K562 (cell line): ENCODE data around the gene STAU1. TPM values are rescaled to one million over a fixed set of nuclear protein-coding genes. Genes with fewer than 3 reads are reported as not detected.

ENCODE experiments used
- ATAC-seq: fragments of 200-7000 bp; cut with Tn5 transposase; 3 replicates; pipeline ENCODE4 v1.9.1; 2020; ENCODE audit warnings: moderate library complexity
- BruUV-seq: library from RNA; stranded (reverse); fragments of 400-500 nt; replicated peaks from 2 replicates; lab custom pipeline; 2021; lab: Mats Ljungman, UMichigan
- CTCF ChIA-PET: fragments of 300-600 bp; formaldehyde crosslinking; extraction: SDS; loops from one replicate; lab custom pipeline; 2021; ENCODE audit warnings: low intra/inter-chr PET ratio; lab: Yijun Ruan, JAX
- POLR2A ChIA-PET: fragments of 300-600, 350-650 bp; sonication (Branson Sonifier 250); formaldehyde crosslinking; extraction: SDS; loops from one replicate; lab custom pipeline; 2021; ENCODE audit warnings: antibody characterized with exemption, inconsistent platforms; lab: Yijun Ruan, JAX
- DNase-seq, 4 experiments: peaks; one replicate each; pipeline versions ENCODE4 v3.0.0 to v3.0.0-alpha.2; 2011 to 2018; ENCODE audit warnings: low spot score in 3 of 4, mixed read lengths in 3 of 4; ENCODE audit errors: extremely low read depth in 1 of 4
- FAIRE-seq: peaks from 2 replicates; lab custom pipeline; 2011; peaks lifted over from hg19 to GRCh38; lab: Jason Lieb, UNC
- H2AFZ ChIP-seq: 2 replicates; pipeline ENCODE4 v1.6.0; 2011; ENCODE audit warnings: low read depth, low read length, control low read depth, inconsistent platforms
- H3K27ac ChIP-seq: fragments of 200-600 bp; 3 replicates; pipeline ENCODE4 v1.8.0; 2011; ENCODE audit warnings: low read depth, mild to moderate bottlenecking, control low read depth, inconsistent platforms, low read length, moderate library complexity, mixed read lengths; ENCODE audit errors: extremely low read depth
- H3K27me3 ChIP-seq, 2 experiments: fragments of 300-600 bp in 1 of 2; 2 replicates in 1 of 2; 3 replicates in 1 of 2; pipeline versions ENCODE4 v1.6.0 to v1.8.0; 2011; ENCODE audit warnings: inconsistent platforms in 2 of 2, low read length in 2 of 2, mild to moderate bottlenecking in 1 of 2, mixed read lengths in 1 of 2, moderate library complexity in 1 of 2; ENCODE audit not compliant: control insufficient read depth in 2 of 2, insufficient read depth in 2 of 2
- H3K36me3 ChIP-seq: fragments of 300-600 bp; 3 replicates; pipeline ENCODE4 v1.8.0; 2011; ENCODE audit warnings: mild to moderate bottlenecking, low read length, inconsistent platforms; ENCODE audit not compliant: control insufficient read depth, insufficient read depth
- H3K4me1 ChIP-seq, 2 experiments: fragments of 200-600 bp in 1 of 2; replicated peaks in 1 of 2; 2 replicates in 1 of 2; 3 replicates in 1 of 2; pipeline versions ENCODE4 v1.5.1 to v1.8.0; 2011; ENCODE audit warnings: inconsistent platforms in 2 of 2, low read length in 2 of 2, mild to moderate bottlenecking in 1 of 2, mixed read lengths in 1 of 2, moderate library complexity in 1 of 2; ENCODE audit not compliant: control insufficient read depth in 2 of 2, insufficient read depth in 2 of 2
- H3K4me2 ChIP-seq: 2 replicates; pipeline ENCODE4 v1.6.1; 2011; ENCODE audit warnings: low read length, control low read depth, inconsistent platforms, mixed read lengths; ENCODE audit not compliant: insufficient read depth
- H3K4me3 ChIP-seq: fragments of 200-600 bp; sonication (generic), shearing (Covaris generic); 2 replicates; pipeline ENCODE4 v1.5.1; 2016; ENCODE audit warnings: control low read depth, inconsistent platforms
- H3K79me2 ChIP-seq: fragments of 200-600 bp; 3 replicates; pipeline ENCODE4 v1.8.0; 2011; ENCODE audit warnings: low read length, inconsistent platforms; ENCODE audit not compliant: control insufficient read depth, insufficient read depth
- H3K9ac ChIP-seq, 2 experiments: 2 replicates each; pipeline versions ENCODE4 v1.6.0 to v1.6.1; 2011; ENCODE audit warnings: low read depth in 2 of 2, low read length in 2 of 2, control low read depth in 1 of 2, inconsistent platforms in 1 of 2, mild to moderate bottlenecking in 1 of 2, mixed read lengths in 1 of 2; ENCODE audit not compliant: insufficient read depth in 1 of 2
- H3K9me1 ChIP-seq: one replicate; pipeline ENCODE4 v1.6.0; 2011; ENCODE audit warnings: inconsistent platforms, mild to moderate bottlenecking, low read length, moderate library complexity; ENCODE audit not compliant: control insufficient read depth, insufficient read depth
- H3K9me3 ChIP-seq: replicated peaks from 2 replicates; pipeline ENCODE4 v1.5.1; 2011; ENCODE audit warnings: low read depth, low read length, inconsistent platforms; ENCODE audit not compliant: control insufficient read depth, insufficient read depth
- H4K20me1 ChIP-seq: replicated peaks from 2 replicates; pipeline ENCODE4 v1.6.1; 2011; ENCODE audit warnings: low read length, inconsistent platforms, mixed read lengths; ENCODE audit not compliant: control insufficient read depth, insufficient read depth
- NFE2 ChIP-seq: IDR thresholded peaks from 2 replicates; pipeline ENCODE4 v1.6.1; 2014; ENCODE audit warnings: antibody characterized with exemption, low read depth
- PTBP1 ChIP-seq: fragments of 200-400 bp; formaldehyde crosslinking; IDR thresholded peaks from 2 replicates; pipeline ENCODE4 v1.6.1; 2017; ENCODE audit warnings: low read depth, low read length
- RAD21 ChIP-seq, 2 experiments: fragments of 250-450 bp in 1 of 2; fragments of 450-650 bp in 1 of 2; sonication (Bioruptor Pico) in 1 of 2; formaldehyde crosslinking in 1 of 2; IDR thresholded peaks in 1 of 2; conservative IDR thresholded peaks in 1 of 2; 2 replicates each; pipeline versions ENCODE4 v1.4.0 to v1.8.0; 2020 to 2022; ENCODE audit warnings: mild to moderate bottlenecking in 2 of 2, moderate library complexity in 1 of 2
- RCOR1 ChIP-seq, 2 experiments: IDR thresholded peaks; 2 replicates each; pipeline ENCODE4 v1.6.1; 2012; ENCODE audit warnings: low read depth in 2 of 2, low read length in 2 of 2, borderline replicate concordance in 1 of 2, improper control_type of control experiment in 1 of 2
- SMARCE1 ChIP-seq: fragments of 450-650 bp; IDR thresholded peaks from 2 replicates; pipeline ENCODE4 v1.7.1; 2016; ENCODE audit warnings: mild to moderate bottlenecking
- SP2 ChIP-seq: IDR thresholded peaks from 2 replicates; pipeline ENCODE4 v1.6.1; 2011; ENCODE audit warnings: mild to moderate bottlenecking, low read depth, low read length, moderate library complexity; ENCODE audit not compliant: poor library complexity, severe bottlenecking; ENCODE audit errors: extremely low read depth
- WGBS: fragments of 100-300 bp; shearing (Covaris generic); methylation state at CpG from one replicate; pipeline ENCODE4 v1.1.6; 2016; ENCODE audit warnings: low coverage, mixed read lengths; ENCODE audit not compliant: insufficient coverage; ENCODE audit errors: missing lambda C conversion rate; 5-methylcytosine and 5-hydroxymethylcytosine counted together
- in situ Hi-C: fragments of 300-500 bp; cut with MboI; formaldehyde crosslinking; loops from 4 replicates; pipeline ENCODE4 v1.15.0; 2018; ENCODE audit warnings: inconsistent platforms, mixed read lengths
- intact Hi-C: fragments of 100-400 bp; cut with micrococcal nuclease; formaldehyde crosslinking; loops from 2 replicates; pipeline ENCODE4 v1.14.2; 2022
- polyA plus RNA-seq, 8 experiments: library from polyadenylated mRNA; depleted of rRNA in 4 of 8; stranded (reverse) in 5 of 8; unstranded in 3 of 8; fragments of >200 nt; fragmentation: Nextera tagmentation in 2 of 8; fragmentation: Illumina TruSeq in 1 of 8; extraction: Ambion mirVana in 2 of 8; extraction: Trizol in 1 of 8; gene quantifications; 2 replicates each; pipeline versions ENCODE4 v1.2.1 to v1.2.3, GENCODE V29; 2011 to 2014; ENCODE audit warnings: inconsistent platforms in 1 of 8, missing spikeins in 1 of 8
- total RNA-seq, 7 experiments: library from RNA; depleted of rRNA in 6 of 7; stranded (reverse); fragments of >200 nt in 6 of 7; fragmentation: Illumina TruSeq in 2 of 7; extraction: Trizol in 2 of 7; gene quantifications; 2 replicates each; pipeline versions ENCODE4 v1.2.1 to v1.2.3, GENCODE V29; 2011 to 2021; ENCODE audit warnings: low replicate concordance in 1 of 7
- TF ChIP-seq, protein P1 (sequence below), 3 experiments: IDR thresholded peaks in 2 of 3; conservative IDR thresholded peaks in 1 of 3; 2 replicates each; pipeline ENCODE4 v1.5.1; 2011 to 2012; ENCODE audit warnings: low read length in 3 of 3, mild to moderate bottlenecking in 3 of 3, control low read depth in 2 of 3, improper control_type of control experiment in 1 of 3, inconsistent platforms in 1 of 3, low read depth in 1 of 3, mixed read lengths in 1 of 3, moderate library complexity in 1 of 3; ENCODE audit not compliant: insufficient read depth in 2 of 3

STAU1 gene
- total and polyA plus RNA-seq, 9 of the 15 experiments (the other 6 are each of a cell fraction or from before 2014, with no cell fraction given), result 18.0 to 106 (median 50.6) TPM

- H3K4me3 ChIP-seq, result no peak overlapping the region
- TF ChIP-seq, protein P1, sequence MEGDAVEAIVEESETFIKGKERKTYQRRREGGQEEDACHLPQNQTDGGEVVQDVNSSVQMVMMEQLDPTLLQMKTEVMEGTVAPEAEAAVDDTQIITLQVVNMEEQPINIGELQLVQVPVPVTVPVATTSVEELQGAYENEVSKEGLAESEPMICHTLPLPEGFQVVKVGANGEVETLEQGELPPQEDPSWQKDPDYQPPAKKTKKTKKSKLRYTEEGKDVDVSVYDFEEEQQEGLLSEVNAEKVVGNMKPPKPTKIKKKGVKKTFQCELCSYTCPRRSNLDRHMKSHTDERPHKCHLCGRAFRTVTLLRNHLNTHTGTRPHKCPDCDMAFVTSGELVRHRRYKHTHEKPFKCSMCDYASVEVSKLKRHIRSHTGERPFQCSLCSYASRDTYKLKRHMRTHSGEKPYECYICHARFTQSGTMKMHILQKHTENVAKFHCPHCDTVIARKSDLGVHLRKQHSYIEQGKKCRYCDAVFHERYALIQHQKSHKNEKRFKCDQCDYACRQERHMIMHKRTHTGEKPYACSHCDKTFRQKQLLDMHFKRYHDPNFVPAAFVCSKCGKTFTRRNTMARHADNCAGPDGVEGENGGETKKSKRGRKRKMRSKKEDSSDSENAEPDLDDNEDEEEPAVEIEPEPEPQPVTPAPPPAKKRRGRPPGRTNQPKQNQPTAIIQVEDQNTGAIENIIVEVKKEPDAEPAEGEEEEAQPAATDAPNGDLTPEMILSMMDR (IDR thresholded peaks at IDR 0.05 in 2 of 3, conservative IDR thresholded peaks at IDR 0.05 in 1 of 3; ENCODE audit: insufficient read depth in 2 of 3, low read depth in 1 of 3, low read length in 3 of 3), result peak; percentile 37 to 38 (median 38); a peak in 4 of 6 replicates
- TF ChIP-seq RAD21 (CRISPR knock-in tag; conservative IDR thresholded peaks at IDR 0.05 in 1 of 2, IDR thresholded peaks at IDR 0.05 in 1 of 2), result peak in 1 of 2 experiments; percentile 10; a peak in 1 of 4 replicates
- TF ChIP-seq SP2, result peak; percentile 27
- no peak for TF ChIP-seq RCOR1 (IDR thresholded peaks at IDR 0.05; ENCODE audit: borderline replicate concordance in 1 of 2, low read depth in 2 of 2, low read length in 2 of 2)
- no peak for TF ChIP-seq PTBP1
- no peak for TF ChIP-seq SMARCE1
- TF ChIP-seq NFE2, result no peak
- TF ChIP-seq, all 486 proteins: peak for 3
- no TSS peak for BruUV-seq
- no peaks in the 10 kb centered on the region for H3K27me3 ChIP-seq
- 66% methylated on average over 6 of the region's 6 CpGs for WGBS
- ATAC-seq, result peak; percentile 85
- in situ Hi-C loops, result no loop called here
- H3K9me1 ChIP-seq, result no peaks in the 10 kb centered on the region
- H3K9me3 ChIP-seq, result peaks cover 5% of the 10 kb centered on the region
- H3K36me3 ChIP-seq, result no peaks in the 10 kb centered on the region
- no peaks in the 10 kb centered on the region; a peak in 1 of 5 replicates for H3K4me1 ChIP-seq
- no peaks in the 10 kb centered on the region for H3K79me2 ChIP-seq
- no peak overlapping the region for H2AFZ ChIP-seq
- no peaks in the 10 kb centered on the region for H4K20me1 ChIP-seq
- intact Hi-C loops, result no loop called here
- no peak overlapping the region for H3K27ac ChIP-seq
- CTCF ChIA-PET, result no interaction called here
- H3K4me2 ChIP-seq, result no peak overlapping the region
- peak in 2 of 4 experiments; percentile 23 to 33 for DNase-seq
- no peak overlapping the region for H3K9ac ChIP-seq
- FAIRE-seq, result no peak
- POLR2A ChIA-PET, result no interaction called here
Measured at GRCh38 chr20:49207076-49207475, 18.9 kb upstream of the STAU1 start.
